ENCODE measurements around the gene SPOCK2. TPM values are rescaled to one million over a fixed set of nuclear protein-coding genes. Genes with fewer than 3 reads are reported as not detected.

The SPOCK2 gene
- total and polyA plus RNA-seq, 2 donors (not counting 1 experiment from before 2014, with no cell fraction given): 0.02 to 0.33 TPM

- H3K79me2 ChIP-seq (ENCODE audit: control insufficient read depth, insufficient read depth, low read length): no peaks in the 10 kb centered on the region
- H3K4me3 ChIP-seq (replicated peaks in 1 of 4; ENCODE audit: control extremely low read depth in 1 of 4, insufficient read depth in 1 of 4, low read depth in 3 of 4, low read length in 4 of 4): no peak overlapping the region
- no peaks in the 10 kb centered on the region for H3K36me3 ChIP-seq (ENCODE audit: control insufficient read depth, insufficient read depth, low read length)
- no peak for DNase-seq (ENCODE audit: low read depth in 2 of 2)
- H2AFZ ChIP-seq (ENCODE audit: low read length): no peak overlapping the region
- no peak overlapping the region for H3K9ac ChIP-seq (ENCODE audit: insufficient read depth, low read length)
- peaks cover 6% of the 10 kb centered on the region for H3K27me3 ChIP-seq (ENCODE audit: control insufficient read depth, insufficient read depth, low read length)
- H3K4me1 ChIP-seq (ENCODE audit: control insufficient read depth, extremely low read depth, insufficient read depth, low read length): peaks cover 10% of the 10 kb centered on the region
- H3K27ac ChIP-seq (ENCODE audit: insufficient read depth, low read length): no peak overlapping the region
- no peak overlapping the region for H3K4me2 ChIP-seq (ENCODE audit: extremely low read depth, insufficient read depth, low read length)
- H3K9me3 ChIP-seq (ENCODE audit: control insufficient read depth, insufficient read depth, low read depth, low read length): no peaks in the 10 kb centered on the region
- TF ChIP-seq CTCF (conservative IDR thresholded peaks at IDR 0.05 in 1 of 2, IDR thresholded peaks at IDR 0.05 in 1 of 2; ENCODE audit: low read depth in 1 of 2, low read length in 2 of 2): no peak
- TF ChIP-seq EZH2 (IDR thresholded peaks at IDR 0.05; ENCODE audit: low read length, missing control alignments): no peak
- H4K20me1 ChIP-seq (ENCODE audit: control insufficient read depth, extremely low read depth, insufficient read depth, low read length): no peaks in the 10 kb centered on the region
These were observed 5.1 kb upstream of the SPOCK2 start for GRCh38 chr10:72093450-72093849.

DNA sequence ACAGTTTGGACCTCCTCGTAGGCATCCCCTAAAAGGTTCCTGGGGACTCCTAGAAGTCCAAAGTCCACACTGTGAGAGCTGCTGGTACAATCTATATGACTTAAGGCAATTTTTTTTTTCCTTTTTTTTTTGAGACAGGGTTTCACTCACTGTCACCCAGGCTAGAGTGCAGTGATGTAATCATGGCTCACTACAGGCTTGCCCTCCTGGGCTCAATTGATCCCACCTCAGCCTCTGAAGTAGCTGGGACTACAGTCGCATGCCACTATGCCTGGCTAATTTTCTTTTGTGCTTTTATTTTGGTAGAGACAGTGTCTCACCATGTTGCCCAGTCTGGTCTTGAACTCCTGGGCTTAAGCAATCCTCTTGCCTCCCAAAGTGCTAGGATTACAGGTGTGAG, 4.6 kb upstream of the SPOCK2 start:
- H3K4me3 ChIP-seq (replicated peaks in 1 of 4; ENCODE audit: control extremely low read depth in 1 of 4, insufficient read depth in 1 of 4, low read depth in 3 of 4, low read length in 4 of 4): no peak overlapping the region
- no peak overlapping the region for H3K9ac ChIP-seq (ENCODE audit: insufficient read depth, low read length)
- no peaks in the 10 kb centered on the region for H4K20me1 ChIP-seq (ENCODE audit: control insufficient read depth, extremely low read depth, insufficient read depth, low read length)
- H3K79me2 ChIP-seq (ENCODE audit: control insufficient read depth, insufficient read depth, low read length): no peaks in the 10 kb centered on the region
- H3K27ac ChIP-seq (ENCODE audit: insufficient read depth, low read length): no peak overlapping the region
- no peak overlapping the region for H3K4me2 ChIP-seq (ENCODE audit: extremely low read depth, insufficient read depth, low read length)
- peaks cover 9% of the 10 kb centered on the region for H3K4me1 ChIP-seq (ENCODE audit: control insufficient read depth, extremely low read depth, insufficient read depth, low read length)
- TF ChIP-seq EZH2 (IDR thresholded peaks at IDR 0.05; ENCODE audit: low read length, missing control alignments): no peak
- DNase-seq (ENCODE audit: low read depth in 2 of 2): no peak
- no peaks in the 10 kb centered on the region for H3K9me3 ChIP-seq (ENCODE audit: control insufficient read depth, insufficient read depth, low read depth, low read length)
- H3K27me3 ChIP-seq (ENCODE audit: control insufficient read depth, insufficient read depth, low read length): peaks cover 11% of the 10 kb centered on the region
- no peak overlapping the region for H2AFZ ChIP-seq (ENCODE audit: low read length)
- no peaks in the 10 kb centered on the region for H3K36me3 ChIP-seq (ENCODE audit: control insufficient read depth, insufficient read depth, low read length)

GRCh38 chr10:72092171-72092924, 4.0 kb upstream of the SPOCK2 start:
- Histone ChIP-seq H2AFZ (ENCODE audit: low read length) (no peak overlapping the region), H4K20me1 (ENCODE audit: control insufficient read depth, extremely low read depth, insufficient read depth, low read length) (no peaks in the 10 kb centered on the region), H3K9ac (ENCODE audit: insufficient read depth, low read length) (no peak overlapping the region), H3K27ac (ENCODE audit: insufficient read depth, low read length) (no peak overlapping the region), H3K4me3 (replicated peaks in 1 of 4; ENCODE audit: control extremely low read depth in 1 of 4, insufficient read depth in 1 of 4, low read depth in 3 of 4, low read length in 4 of 4) (no peak overlapping the region), H3K79me2 (ENCODE audit: control insufficient read depth, insufficient read depth, low read length) (no peaks in the 10 kb centered on the region), H3K27me3 (ENCODE audit: control insufficient read depth, insufficient read depth, low read length) (peaks cover 17% of the 10 kb centered on the region), H3K4me1 (ENCODE audit: control insufficient read depth, extremely low read depth, insufficient read depth, low read length) (peaks cover 5% of the 10 kb centered on the region), H3K36me3 (ENCODE audit: control insufficient read depth, insufficient read depth, low read length) (no peaks in the 10 kb centered on the region), H3K9me3 (ENCODE audit: control insufficient read depth, insufficient read depth, low read depth, low read length) (no peaks in the 10 kb centered on the region), H3K4me2 (ENCODE audit: extremely low read depth, insufficient read depth, low read length) (no peak overlapping the region)
- DNase-seq (ENCODE audit: low read depth in 2 of 2): no peak
- TF ChIP-seq EZH2 (IDR thresholded peaks at IDR 0.05; ENCODE audit: low read length, missing control alignments) (no peak), CTCF (conservative IDR thresholded peaks at IDR 0.05 in 1 of 2, IDR thresholded peaks at IDR 0.05 in 1 of 2; ENCODE audit: low read depth in 1 of 2, low read length in 2 of 2) (no peak)

Data from fibroblast of lung (primary cell).